BJ (cell line): ENCODE results near the gene BCKDHB. TPM values are rescaled to one million over a fixed set of nuclear protein-coding genes. Genes with fewer than 3 reads are reported as not detected.
"Not testable (repeated sequence)": the region's sequence is repeated elsewhere in the genome, so short reads cannot be mapped to it uniquely, and the experiment has no call there.

ENCODE experiments used
- CTCF ChIA-PET: fragments of 350-600 bp; formaldehyde crosslinking; extraction: SDS; loops from one replicate; lab custom pipeline; 2021; ENCODE audit warnings: antibody characterized with exemption, inconsistent platforms; lab: Yijun Ruan, JAX
- POLR2A ChIA-PET: fragments of 300-600 bp; sonication (Branson Sonifier 250); formaldehyde crosslinking; extraction: SDS; loops from one replicate; lab custom pipeline; 2021; ENCODE audit warnings: antibody characterized with exemption; lab: Charles Lee
- DNase-seq: peaks from one replicate; pipeline ENCODE4 v3.0.0-alpha.2; 2011; ENCODE audit warnings: low read depth
- H3K27me3 ChIP-seq: 2 replicates; pipeline ENCODE4 v1.6.0; 2011; ENCODE audit warnings: low read length; ENCODE audit not compliant: control insufficient read depth, insufficient read depth
- H3K36me3 ChIP-seq: 2 replicates; pipeline ENCODE4 v1.5.1; 2011; ENCODE audit warnings: low read length; ENCODE audit not compliant: control insufficient read depth, insufficient read depth
- H3K4me3 ChIP-seq: 2 replicates; pipeline ENCODE4 v1.5.1; 2011; ENCODE audit warnings: low read depth, mild to moderate bottlenecking, control low read depth, low read length
- CTCF ChIP-seq: IDR thresholded peaks from 2 replicates; pipeline ENCODE4 v1.5.1; 2011; ENCODE audit warnings: low read depth, mild to moderate bottlenecking, control low read depth, inconsistent platforms, low read length, moderate library complexity; ENCODE audit not compliant: insufficient read depth
- polyA plus RNA-seq: library from polyadenylated mRNA; depleted of rRNA; stranded (reverse); fragments of >200 nt; gene quantifications from 2 replicates; pipeline ENCODE4 v1.2.3, GENCODE V29; 2011

Gene BCKDHB
- polyA plus RNA-seq, 1 experiment: 8.0 TPM

- Histone ChIP-seq H3K27me3 (no peaks in the 10 kb centered on the region), H3K36me3 (no peaks in the 10 kb centered on the region), H3K4me3 (no peak overlapping the region)
- POLR2A ChIA-PET: no interaction called here
- no peak for TF ChIP-seq CTCF
- DNase-seq: no peak
- CTCF ChIA-PET: interaction anchor here (1.6 kb wide), 1 partner anchor 9 kb away, joined by 4 read pairs; no protein-coding TSS in a partner anchor
Measured at GRCh38 chr6:80235647-80236046, 129.2 kb downstream of the BCKDHB start.

- POLR2A ChIA-PET, H3K36me3 ChIP-seq, CTCF ChIA-PET, H3K27me3 ChIP-seq, DNase-seq, H3K4me3 ChIP-seq: not testable (repeated sequence)
Measured at GRCh38 chr6:80238754-80239153, 132.3 kb downstream of the BCKDHB start.

- Histone ChIP-seq H3K4me3 (no peak overlapping the region), H3K27me3 (no peaks in the 10 kb centered on the region), H3K36me3 (no peaks in the 10 kb centered on the region; the same call in 1 of the 2 replicates)
- DNase-seq: no peak
- TF ChIP-seq CTCF: no peak
- POLR2A ChIA-PET: no interaction called here
- CTCF ChIA-PET: no interaction called here
Measured at GRCh38 chr6:80245043-80245442, 138.6 kb downstream of the BCKDHB start.

- DNase-seq: no peak
- POLR2A ChIA-PET: no interaction called here
- CTCF ChIA-PET: no interaction called here
- H3K27me3 ChIP-seq: no peaks in the 10 kb centered on the region
- no peak for TF ChIP-seq CTCF
- H3K36me3 ChIP-seq: no peaks in the 10 kb centered on the region; the same call in 1 of the 2 replicates
- H3K4me3 ChIP-seq: no peak overlapping the region
Measured at GRCh38 chr6:80249897-80250296, 143.4 kb downstream of the BCKDHB start.

- no peak for DNase-seq
Measured at GRCh38 chr6:80250391-80250997, 144.0 kb downstream of the BCKDHB start.

More at GRCh38 chr6:80250391-80250997, 144.0 kb downstream of the BCKDHB start:
- Histone ChIP-seq H3K36me3 (no peaks in the 10 kb centered on the region; the same call in 1 of the 2 replicates), H3K27me3 (no peaks in the 10 kb centered on the region), H3K4me3 (no peak overlapping the region)
- no peak for TF ChIP-seq CTCF
- ChIA-PET CTCF (no interaction called here), POLR2A (no interaction called here)
